NT2/D1 (cell line): ENCODE results near the gene TMEM119.

Experiments used
- SUZ12 ChIP-seq: IDR thresholded peaks from 2 replicates; pipeline ENCODE4 v1.6.1; 2011; ENCODE audit not compliant: insufficient read length, insufficient read depth; ENCODE audit errors: extremely low read depth
- YY1 ChIP-seq: IDR thresholded peaks from 2 replicates; pipeline ENCODE4 v1.6.1; 2011; ENCODE audit not compliant: insufficient read length, insufficient read depth
- ZNF274 ChIP-seq: IDR thresholded peaks from 2 replicates; pipeline ENCODE4 v1.6.1; 2011; ENCODE audit warnings: mild to moderate bottlenecking, low read depth, low read length

DNA sequence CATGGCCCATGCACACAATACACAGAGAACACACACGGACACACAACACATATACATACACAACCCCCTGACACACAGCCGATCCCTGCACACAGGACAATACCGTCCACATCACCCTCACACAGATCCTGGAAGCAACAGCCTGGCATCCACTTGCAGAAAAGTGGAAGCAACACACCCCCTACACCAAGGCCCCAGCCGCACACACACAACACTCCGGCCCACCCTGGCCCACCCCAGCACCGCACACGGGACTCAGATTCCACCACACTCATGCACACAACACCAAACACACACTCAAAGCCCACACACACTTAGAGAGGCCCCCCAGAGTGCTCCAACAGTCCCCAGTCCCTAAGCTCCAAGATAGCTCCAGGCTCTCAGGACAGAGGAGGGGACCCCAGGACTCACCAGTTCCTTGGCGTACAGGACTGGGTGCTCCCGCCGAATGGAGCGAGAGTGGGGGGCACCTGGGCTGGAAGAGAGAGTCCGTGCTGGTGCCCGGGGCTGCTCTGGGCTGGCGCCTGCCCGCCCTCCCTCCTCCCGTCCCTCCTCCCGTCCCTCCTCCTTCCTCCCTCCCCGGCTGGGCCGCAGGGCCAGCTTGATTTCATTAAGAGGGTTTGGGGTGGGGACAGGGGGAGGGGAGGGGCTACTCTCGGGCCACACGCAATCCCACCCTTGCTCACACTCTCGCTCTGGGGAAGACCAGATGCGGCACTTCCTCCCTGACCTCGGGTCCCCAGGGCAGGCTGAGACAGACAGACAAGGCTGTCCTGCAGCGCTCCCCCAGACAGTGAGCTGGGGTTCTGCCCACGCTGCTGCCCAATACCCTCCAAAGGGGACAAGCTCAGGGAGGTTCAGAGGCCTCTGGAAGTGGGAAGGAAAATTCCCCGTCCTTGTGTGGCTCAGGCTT, at the start of gene TMEM119:
- no peak for TF ChIP-seq SUZ12
- no peak for TF ChIP-seq ZNF274
- TF ChIP-seq YY1 = no peak
